ENCODE measurements around the gene CES2. TPM values are rescaled to one million over a fixed set of nuclear protein-coding genes. Genes with fewer than 3 reads are reported as not detected.

Gene CES2
- total and polyA plus RNA-seq, 9 of the 15 experiments (the other 6 are each of a cell fraction or from before 2014, with no cell fraction given) = 2.2 to 37.9 (median 24.4) TPM

GRCh38 chr16:66949472-66949871, 14.2 kb downstream of the CES2 start (continued):
- TF ChIP-seq, protein P1, sequence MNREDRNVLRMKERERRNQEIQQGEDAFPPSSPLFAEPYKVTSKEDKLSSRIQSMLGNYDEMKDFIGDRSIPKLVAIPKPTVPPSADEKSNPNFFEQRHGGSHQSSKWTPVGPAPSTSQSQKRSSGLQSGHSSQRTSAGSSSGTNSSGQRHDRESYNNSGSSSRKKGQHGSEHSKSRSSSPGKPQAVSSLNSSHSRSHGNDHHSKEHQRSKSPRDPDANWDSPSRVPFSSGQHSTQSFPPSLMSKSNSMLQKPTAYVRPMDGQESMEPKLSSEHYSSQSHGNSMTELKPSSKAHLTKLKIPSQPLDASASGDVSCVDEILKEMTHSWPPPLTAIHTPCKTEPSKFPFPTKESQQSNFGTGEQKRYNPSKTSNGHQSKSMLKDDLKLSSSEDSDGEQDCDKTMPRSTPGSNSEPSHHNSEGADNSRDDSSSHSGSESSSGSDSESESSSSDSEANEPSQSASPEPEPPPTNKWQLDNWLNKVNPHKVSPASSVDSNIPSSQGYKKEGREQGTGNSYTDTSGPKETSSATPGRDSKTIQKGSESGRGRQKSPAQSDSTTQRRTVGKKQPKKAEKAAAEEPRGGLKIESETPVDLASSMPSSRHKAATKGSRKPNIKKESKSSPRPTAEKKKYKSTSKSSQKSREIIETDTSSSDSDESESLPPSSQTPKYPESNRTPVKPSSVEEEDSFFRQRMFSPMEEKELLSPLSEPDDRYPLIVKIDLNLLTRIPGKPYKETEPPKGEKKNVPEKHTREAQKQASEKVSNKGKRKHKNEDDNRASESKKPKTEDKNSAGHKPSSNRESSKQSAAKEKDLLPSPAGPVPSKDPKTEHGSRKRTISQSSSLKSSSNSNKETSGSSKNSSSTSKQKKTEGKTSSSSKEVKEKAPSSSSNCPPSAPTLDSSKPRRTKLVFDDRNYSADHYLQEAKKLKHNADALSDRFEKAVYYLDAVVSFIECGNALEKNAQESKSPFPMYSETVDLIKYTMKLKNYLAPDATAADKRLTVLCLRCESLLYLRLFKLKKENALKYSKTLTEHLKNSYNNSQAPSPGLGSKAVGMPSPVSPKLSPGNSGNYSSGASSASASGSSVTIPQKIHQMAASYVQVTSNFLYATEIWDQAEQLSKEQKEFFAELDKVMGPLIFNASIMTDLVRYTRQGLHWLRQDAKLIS (CRISPR knock-in tag; IDR thresholded peaks at IDR 0.05) = no peak
- TF ChIP-seq SMAD3 (CRISPR knock-in tag; conservative IDR thresholded peaks at IDR 0.05) (no peak), ADNP (tag; IDR thresholded peaks at IDR 0.05) (no peak), HSF4 (CRISPR knock-in tag; IDR thresholded peaks at IDR 0.05; ENCODE audit: borderline replicate concordance) (no peak), ZNF124 (CRISPR knock-in tag; IDR thresholded peaks at IDR 0.05) (no peak), NCOR1 (IDR thresholded peaks at IDR 0.05) (no peak), CTCF (IDR thresholded peaks at IDR 0.05 in 2 of 3, conservative IDR thresholded peaks at IDR 0.05 in 1 of 3; ENCODE audit: insufficient read depth in 2 of 3, low read depth in 1 of 3, low read length in 3 of 3) (no peak), DACH1 (IDR thresholded peaks at IDR 0.05; ENCODE audit: partially characterized antibody) (no peak), RAD51 (IDR thresholded peaks at IDR 0.05; ENCODE audit: borderline replicate concordance, low read depth) (no peak)
- TF ChIP-seq, protein P2, sequence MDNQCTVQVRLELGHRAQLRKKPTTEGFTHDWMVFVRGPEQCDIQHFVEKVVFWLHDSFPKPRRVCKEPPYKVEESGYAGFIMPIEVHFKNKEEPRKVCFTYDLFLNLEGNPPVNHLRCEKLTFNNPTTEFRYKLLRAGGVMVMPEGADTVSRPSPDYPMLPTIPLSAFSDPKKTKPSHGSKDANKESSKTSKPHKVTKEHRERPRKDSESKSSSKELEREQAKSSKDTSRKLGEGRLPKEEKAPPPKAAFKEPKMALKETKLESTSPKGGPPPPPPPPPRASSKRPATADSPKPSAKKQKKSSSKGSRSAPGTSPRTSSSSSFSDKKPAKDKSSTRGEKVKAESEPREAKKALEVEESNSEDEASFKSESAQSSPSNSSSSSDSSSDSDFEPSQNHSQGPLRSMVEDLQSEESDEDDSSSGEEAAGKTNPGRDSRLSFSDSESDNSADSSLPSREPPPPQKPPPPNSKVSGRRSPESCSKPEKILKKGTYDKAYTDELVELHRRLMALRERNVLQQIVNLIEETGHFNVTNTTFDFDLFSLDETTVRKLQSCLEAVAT (IDR thresholded peaks at IDR 0.05) = no peak
